Occipital lobe (tissue), 2 donors: ENCODE data around the gene STXBP5. TPM values are rescaled to one million over a fixed set of nuclear protein-coding genes. Genes with fewer than 3 reads are reported as not detected.
A peak's percentile ranks its signal among the peaks of the same experiment; 100 is the strongest.

Experiments used
- DNase-seq: peaks from one replicate; lab custom pipeline; 2025; lab: John Stamatoyannopoulos, UW
- total RNA-seq: library from RNA; depleted of rRNA; stranded (reverse); fragments of >200 nt; gene quantifications from one replicate; pipeline ENCODE4 v1.2.3, GENCODE V29; 2014

The STXBP5 gene
- 163 TPM for total RNA-seq

DNA sequence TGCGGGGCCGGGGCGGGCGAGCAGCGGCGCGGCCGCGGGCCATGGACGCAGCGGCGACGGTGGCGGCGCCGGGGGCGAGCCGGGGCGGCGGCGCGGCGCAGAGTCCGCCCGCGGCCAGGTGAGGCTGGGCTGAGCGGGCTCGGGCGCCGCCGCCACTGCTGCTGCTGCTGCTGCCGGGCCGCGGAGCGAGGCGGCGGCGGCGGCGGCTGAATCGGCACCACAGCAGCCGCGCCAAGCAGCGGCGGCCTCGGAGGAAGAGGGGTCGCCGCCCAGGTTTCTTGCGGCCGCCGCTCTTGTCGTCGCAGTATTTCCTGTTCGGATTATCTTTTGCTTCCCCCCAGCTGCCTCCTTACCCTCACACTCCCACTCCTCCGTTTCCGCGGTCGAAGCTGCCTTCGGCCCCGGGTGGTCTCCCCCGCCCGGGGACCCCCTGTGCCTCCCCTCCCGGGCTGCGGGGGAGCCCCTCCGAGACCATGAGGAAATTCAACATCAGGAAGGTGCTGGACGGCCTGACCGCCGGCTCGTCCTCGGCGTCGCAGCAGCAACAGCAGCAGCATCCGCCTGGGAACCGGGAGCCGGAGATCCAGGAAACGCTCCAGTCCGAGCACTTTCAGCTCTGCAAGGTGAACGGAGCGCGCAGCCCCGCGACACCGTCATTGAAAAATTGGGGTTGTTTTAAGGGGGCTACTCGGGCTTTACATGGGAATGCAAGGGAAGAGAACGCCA, at the start of gene STXBP5:
STXBP5 (plus strand) TSS at position 358 of the 726 bp plus-strand sequence; CDS start at position 474, 116 bp downstream.
- DNase-seq = peak; percentile 31

DNA sequence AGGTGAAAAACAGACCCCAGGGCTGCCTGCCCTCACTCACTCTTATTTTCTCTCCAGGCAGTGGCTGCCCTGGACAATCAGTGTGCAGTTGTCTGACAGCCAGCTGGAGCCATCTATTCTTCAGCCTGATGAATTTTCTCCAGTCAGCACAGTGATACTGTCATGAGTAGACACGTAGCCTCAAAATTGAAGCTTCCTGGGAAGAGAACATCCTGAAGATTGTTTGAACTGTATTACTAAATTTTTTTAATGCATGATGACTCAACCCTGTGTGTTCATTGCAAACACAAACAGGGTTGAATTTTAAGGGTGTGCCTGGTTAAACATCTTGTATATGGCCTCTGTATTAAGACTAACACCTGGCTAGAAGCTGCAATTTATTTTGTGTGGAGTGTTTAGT, 49.8 kb upstream of the STXBP5 start:
- DNase-seq = no peak

GRCh38 chr6:147156218-147156617, 48.0 kb upstream of the STXBP5 start:
- DNase-seq = no peak

GRCh38 chr6:147156799-147157382, 47.3 kb upstream of the STXBP5 start:
- no peak for DNase-seq

- DNase-seq = no peak
These were observed 46.3 kb upstream of the STXBP5 start for GRCh38 chr6:147157930-147158329.

DNA sequence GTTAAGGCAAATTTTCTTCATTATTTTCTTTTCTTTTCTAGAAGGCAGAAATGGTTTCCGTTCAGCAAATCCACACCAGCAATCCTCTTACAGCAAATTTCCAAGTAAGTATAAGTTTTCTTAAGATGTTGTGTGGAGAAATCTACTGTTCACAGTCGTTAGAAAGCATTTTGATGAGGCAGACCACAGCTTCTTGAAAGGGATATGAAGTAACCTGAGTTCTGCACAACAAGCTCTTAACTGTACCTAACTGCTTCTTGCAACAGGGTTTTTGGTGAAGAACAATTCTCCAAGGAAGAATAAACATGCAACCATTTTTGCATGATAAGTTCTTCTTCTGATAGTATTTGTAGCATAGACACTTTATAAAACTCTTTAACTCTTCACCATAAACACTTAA, 45.3 kb upstream of the STXBP5 start:
- no peak for DNase-seq

GRCh38 chr6:147159536-147160374, 44.5 kb upstream of the STXBP5 start:
- DNase-seq = no peak

- DNase-seq = no peak
These were observed 43.6 kb upstream of the STXBP5 start for GRCh38 chr6:147160593-147160992.

DNA sequence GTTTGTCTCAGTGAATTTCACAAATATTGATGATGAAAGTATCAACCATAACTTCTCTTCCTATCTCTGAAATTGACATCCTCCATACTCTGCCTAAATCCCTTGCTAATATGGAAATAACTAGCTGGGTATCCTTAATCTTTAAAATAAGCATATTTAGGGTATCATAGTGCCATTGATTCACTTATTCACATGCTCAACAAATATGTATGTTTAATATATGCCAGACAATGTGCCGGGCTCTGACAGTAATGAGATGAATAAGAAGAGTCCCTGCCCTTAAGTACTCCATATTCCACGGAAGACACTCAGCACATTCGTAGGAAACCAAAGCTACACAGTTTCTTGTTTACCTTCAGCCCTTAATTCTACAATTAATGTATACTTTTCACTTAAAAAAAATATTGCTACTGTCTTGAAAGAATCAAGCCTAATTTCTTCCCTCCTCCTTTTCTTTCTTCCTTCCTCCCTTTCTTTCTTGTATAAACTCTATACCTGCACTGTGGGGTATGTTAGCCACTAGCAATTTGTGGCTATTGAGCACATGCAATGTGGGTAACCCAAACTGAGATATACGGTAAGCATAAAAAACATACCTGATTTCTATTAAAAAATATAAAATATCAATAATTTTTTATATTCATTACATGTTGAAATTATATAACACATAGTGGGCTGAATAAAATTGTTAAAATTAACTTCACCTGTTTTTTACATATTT, 42.8 kb upstream of the STXBP5 start:
- DNase-seq = no peak

- no peak for DNase-seq
These were observed 42.2 kb upstream of the STXBP5 start for GRCh38 chr6:147161974-147162495.

DNA sequence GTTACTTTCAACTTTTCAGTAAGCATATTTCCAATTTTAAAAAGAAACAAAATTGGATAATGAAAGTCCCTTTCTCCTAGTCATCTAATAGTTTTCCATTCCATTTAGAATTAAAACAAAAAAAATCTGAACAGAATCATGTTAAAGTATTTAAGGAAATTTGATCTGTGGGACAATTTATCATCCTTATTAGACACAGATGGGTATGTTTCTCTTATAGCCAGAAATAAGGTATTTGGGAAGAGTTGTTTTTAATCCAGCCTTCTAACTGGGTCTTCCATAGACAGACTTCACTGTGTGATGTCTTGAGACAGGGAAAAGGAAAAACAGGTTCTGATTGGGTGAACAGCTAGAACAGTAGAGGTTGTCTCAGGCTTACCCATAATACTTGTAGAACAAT, 39.5 kb upstream of the STXBP5 start:
- no peak for DNase-seq

DNA sequence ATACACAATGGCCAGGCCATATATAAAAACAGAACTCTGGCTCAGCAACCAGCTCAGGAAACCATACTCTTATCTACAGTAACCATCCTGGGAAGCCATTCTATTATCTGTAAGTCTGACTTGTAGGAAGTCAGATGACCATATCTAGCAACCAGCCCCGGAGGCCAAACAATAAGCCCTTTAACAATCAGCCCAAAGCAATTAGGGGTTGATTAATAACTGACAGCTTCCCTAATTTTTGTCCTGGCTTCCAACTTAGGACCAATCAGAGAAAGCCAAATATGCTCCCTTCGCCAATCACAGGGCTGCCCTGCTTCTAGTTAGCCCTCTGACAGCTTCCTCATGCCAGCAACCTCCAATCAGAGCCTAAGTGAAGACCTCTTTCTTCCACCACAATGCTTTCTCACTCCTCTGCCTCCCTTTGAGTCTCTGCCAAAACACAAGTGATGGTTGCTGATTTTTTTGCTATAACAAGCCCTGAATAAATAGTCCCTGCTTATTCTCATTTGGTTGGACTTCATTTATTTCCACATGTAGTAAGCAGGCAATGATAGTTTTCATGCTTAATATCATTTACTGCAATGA, 37.8 kb upstream of the STXBP5 start:
- DNase-seq = no peak

- DNase-seq = no peak
These were observed 37.2 kb upstream of the STXBP5 start for GRCh38 chr6:147166992-147167391.

GRCh38 chr6:147167576-147168461, 36.4 kb upstream of the STXBP5 start:
- no peak for DNase-seq

DNA sequence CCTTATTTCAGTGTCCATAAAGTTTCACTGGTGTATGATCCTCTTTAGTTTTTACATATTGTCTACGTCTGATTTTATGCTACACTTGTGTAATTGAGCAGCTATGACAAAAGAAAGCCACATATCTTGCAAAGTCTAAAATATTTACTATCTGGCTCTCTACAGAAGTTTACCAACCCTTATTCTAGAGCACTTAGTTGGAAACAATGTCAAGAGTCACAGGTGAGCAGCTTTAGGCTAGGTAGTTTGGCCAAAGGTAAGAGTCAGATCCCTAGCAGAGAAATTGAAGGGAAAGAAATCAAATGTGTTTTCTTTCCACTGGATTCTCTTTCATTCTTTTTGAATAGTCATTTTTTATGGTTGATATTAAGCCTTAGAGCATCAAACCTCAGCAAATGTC, 34.7 kb upstream of the STXBP5 start:
- no peak for DNase-seq

- DNase-seq = no peak
These were observed 33.9 kb upstream of the STXBP5 start for GRCh38 chr6:147170269-147170668.

DNA sequence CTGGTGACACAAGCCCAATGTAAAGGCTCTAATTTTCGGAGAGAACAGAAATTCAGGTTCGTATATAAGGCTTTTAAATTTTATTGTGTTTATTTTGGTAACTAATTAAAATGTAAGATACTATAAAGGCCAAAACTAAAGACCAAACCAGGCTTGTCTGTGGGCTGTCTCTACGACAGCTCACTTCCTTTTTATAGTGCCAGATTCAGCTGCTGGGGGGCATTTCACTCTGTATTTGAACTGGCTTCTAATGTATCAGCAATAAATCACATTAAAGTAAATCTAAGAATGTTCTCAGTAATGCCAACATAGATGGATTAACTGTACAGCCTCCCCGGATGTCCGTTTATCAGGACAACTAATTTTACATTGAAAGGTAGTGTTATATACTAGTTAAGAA, 31.1 kb upstream of the STXBP5 start:
- no peak for DNase-seq

DNA sequence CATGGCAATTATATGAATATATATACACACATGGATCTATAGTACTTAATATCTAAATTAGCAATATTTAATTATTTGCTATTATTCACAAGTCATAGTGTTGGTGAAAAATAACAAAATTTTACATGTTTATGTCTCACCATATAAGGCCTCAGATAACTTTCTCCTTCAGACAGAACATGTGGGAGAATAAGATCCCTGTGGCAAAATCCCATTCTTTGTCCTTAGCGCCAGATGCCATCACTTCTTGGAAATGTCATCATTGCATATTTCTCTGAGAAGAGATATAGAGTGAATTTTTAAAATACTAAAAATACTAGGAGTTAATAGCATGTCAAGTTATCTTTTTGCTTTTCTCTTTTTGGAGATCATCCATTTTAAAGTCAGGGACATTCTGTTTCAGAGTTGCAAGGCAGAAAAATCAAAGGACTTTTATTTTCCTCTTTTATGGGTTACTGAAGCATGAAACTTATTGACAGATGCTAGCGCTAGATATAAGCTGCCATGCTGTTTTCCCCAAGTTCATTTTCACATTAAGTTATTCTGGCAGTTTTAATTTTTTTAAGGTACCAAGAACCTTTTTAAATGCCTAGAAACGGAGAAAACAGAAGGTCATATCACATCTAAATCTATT, 30.4 kb upstream of the STXBP5 start:
- no peak for DNase-seq

- no peak for DNase-seq
These were observed 27.4 kb upstream of the STXBP5 start for GRCh38 chr6:147176795-147177194.

GRCh38 chr6:147177286-147177685, 26.9 kb upstream of the STXBP5 start:
- no peak for DNase-seq
